Testis (tissue), 2 donors: ENCODE measurements around the gene GAB3.

ENCODE experiments used
- POLR2A ChIP-seq: fragments of 450-650 bp; IDR thresholded peaks from one replicate; pipeline ENCODE4 v1.6.1; 2017; ENCODE audit warnings: antibody characterized with exemption, mild to moderate bottlenecking, moderate library complexity
- TF ChIP-seq, protein P1 (sequence below), 3 experiments: fragments of 450-650 bp in 2 of 3; fragments of 200-600 bp in 1 of 3; sonication (generic) in 1 of 3; IDR thresholded peaks; one replicate each; pipeline ENCODE4 v1.5.1; 2016 to 2019; ENCODE audit warnings: antibody characterized with exemption in 3 of 3, mild to moderate bottlenecking in 2 of 3, moderate library complexity in 1 of 3

DNA sequence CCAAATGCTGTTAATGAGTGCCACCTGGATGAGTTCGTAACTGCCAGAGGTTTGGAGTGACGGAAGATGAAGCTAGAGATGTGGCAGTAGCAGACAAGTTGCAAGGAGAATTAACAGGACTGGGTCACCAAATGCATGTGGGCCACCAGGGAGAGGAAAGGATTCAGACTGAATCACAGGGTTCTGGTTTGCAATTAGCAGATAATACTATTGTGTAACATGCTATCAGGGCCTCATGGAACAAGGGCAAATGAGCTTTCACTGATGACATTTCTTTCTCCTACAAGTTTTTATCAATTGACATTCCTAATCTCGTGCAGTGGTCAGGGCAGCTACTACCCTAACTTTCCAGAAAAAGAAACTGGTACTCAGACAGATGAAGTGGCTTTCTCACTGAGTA is 21.4 kb downstream of the GAB3 start:
- no peak for TF ChIP-seq POLR2A
- TF ChIP-seq, protein P1, sequence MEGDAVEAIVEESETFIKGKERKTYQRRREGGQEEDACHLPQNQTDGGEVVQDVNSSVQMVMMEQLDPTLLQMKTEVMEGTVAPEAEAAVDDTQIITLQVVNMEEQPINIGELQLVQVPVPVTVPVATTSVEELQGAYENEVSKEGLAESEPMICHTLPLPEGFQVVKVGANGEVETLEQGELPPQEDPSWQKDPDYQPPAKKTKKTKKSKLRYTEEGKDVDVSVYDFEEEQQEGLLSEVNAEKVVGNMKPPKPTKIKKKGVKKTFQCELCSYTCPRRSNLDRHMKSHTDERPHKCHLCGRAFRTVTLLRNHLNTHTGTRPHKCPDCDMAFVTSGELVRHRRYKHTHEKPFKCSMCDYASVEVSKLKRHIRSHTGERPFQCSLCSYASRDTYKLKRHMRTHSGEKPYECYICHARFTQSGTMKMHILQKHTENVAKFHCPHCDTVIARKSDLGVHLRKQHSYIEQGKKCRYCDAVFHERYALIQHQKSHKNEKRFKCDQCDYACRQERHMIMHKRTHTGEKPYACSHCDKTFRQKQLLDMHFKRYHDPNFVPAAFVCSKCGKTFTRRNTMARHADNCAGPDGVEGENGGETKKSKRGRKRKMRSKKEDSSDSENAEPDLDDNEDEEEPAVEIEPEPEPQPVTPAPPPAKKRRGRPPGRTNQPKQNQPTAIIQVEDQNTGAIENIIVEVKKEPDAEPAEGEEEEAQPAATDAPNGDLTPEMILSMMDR (IDR thresholded peaks at IDR 0.05): no peak
